Suprapubic skin (tissue), 3 donors: ENCODE measurements around the gene GPR161.

Experiments
- CTCF ChIP-seq, 2 donors: fragments of 200-600 bp in 1 of 2; fragments of 450-650 bp in 1 of 2; sonication (generic) in 1 of 2; IDR thresholded peaks; one replicate each; pipeline ENCODE4 v1.5.1; 2016 to 2019; ENCODE audit warnings: antibody characterized with exemption in 2 of 2, mild to moderate bottlenecking in 1 of 2, moderate library complexity in 1 of 2
- POLR2AphosphoS5 ChIP-seq, 3 donors: sonication (generic); formaldehyde crosslinking; IDR thresholded peaks; one replicate each; pipeline ENCODE4 v1.6.1; 2017; ENCODE audit warnings: antibody characterized with exemption in 3 of 3

- TF ChIP-seq CTCF (IDR thresholded peaks at IDR 0.05) (no peak), POLR2AphosphoS5 (IDR thresholded peaks at IDR 0.05) (no peak)
Measured at GRCh38 chr1:168167806-168168205, 31.1 kb upstream of the GPR161 start.
